Gastrocnemius medialis (tissue), 4 donors: Measurements from ENCODE around the gene GADD45GIP1. TPM values are rescaled to one million over a fixed set of nuclear protein-coding genes. Genes with fewer than 3 reads are reported as not detected.
"Not testable (repeated sequence)": the region's sequence is repeated elsewhere in the genome, so short reads cannot be mapped to it uniquely, and the experiment has no call there.

ENCODE experiments used
- ATAC-seq, 2 donors: fragments of 150-250 bp; one replicate each; pipeline ENCODE4 v1.9.1; 2016
- DNase-seq, 2 donors: peaks; one replicate each; pipeline ENCODE4 v3.0.0-alpha.2; 2019
- H3K27ac ChIP-seq, 4 donors: fragments of 200-600 bp; sonication (generic); 1 replicate in 1 of 4; 2 replicates in 3 of 4; pipeline ENCODE4 v1.5.1; 2016 to 2018; ENCODE audit warnings: mild to moderate bottlenecking in 2 of 4, moderate library complexity in 1 of 4
- H3K27me3 ChIP-seq, 3 donors: fragments of 200-600 bp; sonication (generic) in 2 of 3; 1 replicate in 1 of 3; 2 replicates in 2 of 3; pipeline versions ENCODE4 v1.5.1 to v1.6.0; 2016 to 2019; ENCODE audit warnings: mild to moderate bottlenecking in 1 of 3, moderate library complexity in 1 of 3
- H3K36me3 ChIP-seq, 2 donors: fragments of 200-600 bp; sonication (generic) in 1 of 2; one replicate each; pipeline ENCODE4 v1.5.1; 2017 to 2018
- H3K4me1 ChIP-seq, 2 donors: fragments of 200-600 bp; sonication (generic) in 1 of 2; one replicate each; pipeline ENCODE4 v1.5.1; 2016 to 2017; ENCODE audit warnings: mild to moderate bottlenecking in 2 of 2
- H3K4me3 ChIP-seq, 4 donors: fragments of 200-600 bp; sonication (generic) in 3 of 4; 1 replicate in 1 of 4; 2 replicates in 3 of 4; pipeline ENCODE4 v1.5.1; 2016 to 2019; ENCODE audit warnings: mild to moderate bottlenecking in 2 of 4
- H3K9me3 ChIP-seq, 3 donors: fragments of 200-600 bp; sonication (generic) in 2 of 3; 1 replicate in 1 of 3; 2 replicates in 2 of 3; pipeline ENCODE4 v1.5.1; 2016 to 2019
- POLR2A ChIP-seq, 2 donors: fragments of 450-650 bp; IDR thresholded peaks; one replicate each; pipeline ENCODE4 v1.6.1; 2017; ENCODE audit warnings: antibody characterized with exemption in 2 of 2, mild to moderate bottlenecking in 2 of 2, moderate library complexity in 2 of 2
- in situ Hi-C, 4 donors: fragments of 200-750 bp; cut with MboI; loops; one replicate each; pipeline versions ENCODE4 v1.15.0 to v1.8.0; 2017; ENCODE audit warnings: low sequenced_read_pairs in 4 of 4
- intact Hi-C: fragments of 100-400 bp; cut with DNase I; formaldehyde crosslinking; loops from one replicate; pipeline ENCODE4 v1.15.1; 2023; ENCODE audit warnings: low total_unique reads
- total RNA-seq, 4 donors: library from RNA; depleted of rRNA; stranded (reverse); fragments of >200 nt; gene quantifications; one replicate each; pipeline versions ENCODE4 v1.1.0 to v1.2.3, GENCODE V29; 2016
- TF ChIP-seq, protein P1 (sequence below), 5 experiments: fragments of 450-650 bp in 3 of 5; fragments of 200-600 bp in 2 of 5; sonication (generic) in 2 of 5; IDR thresholded peaks in 4 of 5; conservative IDR thresholded peaks in 1 of 5; 1 replicate in 4 of 5; 2 replicates in 1 of 5; pipeline ENCODE4 v1.5.1; 2016 to 2019; ENCODE audit warnings: antibody characterized with exemption in 5 of 5, mild to moderate bottlenecking in 3 of 5, moderate library complexity in 3 of 5

Gene GADD45GIP1
- total RNA-seq, 4 donors from 2014 or later = 50.7 to 71.0 (median 61.4) TPM

DNA sequence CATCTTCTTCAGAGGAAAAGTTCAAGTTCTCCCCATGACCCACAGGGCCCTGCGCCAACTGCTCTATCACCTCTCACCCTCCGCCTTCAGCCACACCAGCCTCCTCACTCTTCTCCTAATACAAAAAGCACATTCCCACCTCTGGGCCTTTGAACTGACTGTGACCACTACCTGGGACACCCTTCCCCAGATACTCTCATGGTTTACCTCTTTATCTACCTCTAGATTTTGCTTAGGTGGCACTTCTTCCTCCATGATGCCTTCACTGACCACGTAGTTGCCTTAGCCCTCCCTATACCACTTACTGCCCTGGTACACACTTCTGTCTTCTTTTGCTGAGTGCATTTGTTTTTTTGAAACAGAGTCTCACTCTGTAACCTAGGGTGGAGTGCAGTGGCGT lies 34.1 kb downstream of the GADD45GIP1 start:
- DNase-seq (no peak), ATAC-seq (no peak)
- TF ChIP-seq POLR2A (IDR thresholded peaks at IDR 0.05) = no peak
- TF ChIP-seq, protein P1, sequence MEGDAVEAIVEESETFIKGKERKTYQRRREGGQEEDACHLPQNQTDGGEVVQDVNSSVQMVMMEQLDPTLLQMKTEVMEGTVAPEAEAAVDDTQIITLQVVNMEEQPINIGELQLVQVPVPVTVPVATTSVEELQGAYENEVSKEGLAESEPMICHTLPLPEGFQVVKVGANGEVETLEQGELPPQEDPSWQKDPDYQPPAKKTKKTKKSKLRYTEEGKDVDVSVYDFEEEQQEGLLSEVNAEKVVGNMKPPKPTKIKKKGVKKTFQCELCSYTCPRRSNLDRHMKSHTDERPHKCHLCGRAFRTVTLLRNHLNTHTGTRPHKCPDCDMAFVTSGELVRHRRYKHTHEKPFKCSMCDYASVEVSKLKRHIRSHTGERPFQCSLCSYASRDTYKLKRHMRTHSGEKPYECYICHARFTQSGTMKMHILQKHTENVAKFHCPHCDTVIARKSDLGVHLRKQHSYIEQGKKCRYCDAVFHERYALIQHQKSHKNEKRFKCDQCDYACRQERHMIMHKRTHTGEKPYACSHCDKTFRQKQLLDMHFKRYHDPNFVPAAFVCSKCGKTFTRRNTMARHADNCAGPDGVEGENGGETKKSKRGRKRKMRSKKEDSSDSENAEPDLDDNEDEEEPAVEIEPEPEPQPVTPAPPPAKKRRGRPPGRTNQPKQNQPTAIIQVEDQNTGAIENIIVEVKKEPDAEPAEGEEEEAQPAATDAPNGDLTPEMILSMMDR (IDR thresholded peaks at IDR 0.05 in 4 of 5, conservative IDR thresholded peaks at IDR 0.05 in 1 of 5) = no peak
- H3K4me1 ChIP-seq = peaks cover 4% of the 10 kb centered on the region in 2 donors
- intact Hi-C loops = no loop called here
- H3K27ac ChIP-seq = no peak overlapping the region
- peaks cover 0 to 54% of the 10 kb centered on the region in 2 donors for H3K36me3 ChIP-seq
- no peak overlapping the region for H3K4me3 ChIP-seq
- no peaks in the 10 kb centered on the region for H3K9me3 ChIP-seq
- H3K27me3 ChIP-seq = no peaks in the 10 kb centered on the region
- in situ Hi-C loops = no loop called here

DNA sequence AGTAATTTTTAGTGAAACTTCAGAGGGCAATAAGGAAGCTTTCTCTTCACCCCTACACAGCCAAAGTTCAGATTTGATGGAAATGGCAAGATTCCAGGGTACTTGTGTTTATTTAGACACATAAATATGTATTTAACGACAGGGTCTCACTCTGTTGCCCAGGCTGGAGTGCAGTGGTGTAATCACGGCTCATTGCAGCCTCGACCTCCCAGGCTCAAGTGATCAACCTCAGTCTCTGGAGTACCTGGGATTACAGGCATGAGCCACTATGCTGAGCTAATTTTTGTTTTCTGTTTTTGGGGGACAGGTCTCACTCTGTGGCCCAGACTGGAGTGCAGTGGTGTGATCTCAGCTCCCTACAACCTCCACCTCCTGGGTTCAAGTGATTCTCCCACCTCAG lies 36.0 kb downstream of the GADD45GIP1 start:
- H3K4me3 ChIP-seq = no peak overlapping the region
- no peak for ATAC-seq
- no peaks in the 10 kb centered on the region for H3K27me3 ChIP-seq
- H3K4me1 ChIP-seq = peaks cover 4% of the 10 kb centered on the region in 2 donors
- intact Hi-C loops (no loop called here), in situ Hi-C loops (no loop called here)
- DNase-seq = no peak
- no peak overlapping the region for H3K27ac ChIP-seq
- TF ChIP-seq, protein P1 (IDR thresholded peaks at IDR 0.05 in 4 of 5, conservative IDR thresholded peaks at IDR 0.05 in 1 of 5) = no peak
- no peak for TF ChIP-seq POLR2A (IDR thresholded peaks at IDR 0.05)
- H3K36me3 ChIP-seq = peaks cover 0 to 40% of the 10 kb centered on the region in 2 donors
- H3K9me3 ChIP-seq = no peaks in the 10 kb centered on the region

DNA sequence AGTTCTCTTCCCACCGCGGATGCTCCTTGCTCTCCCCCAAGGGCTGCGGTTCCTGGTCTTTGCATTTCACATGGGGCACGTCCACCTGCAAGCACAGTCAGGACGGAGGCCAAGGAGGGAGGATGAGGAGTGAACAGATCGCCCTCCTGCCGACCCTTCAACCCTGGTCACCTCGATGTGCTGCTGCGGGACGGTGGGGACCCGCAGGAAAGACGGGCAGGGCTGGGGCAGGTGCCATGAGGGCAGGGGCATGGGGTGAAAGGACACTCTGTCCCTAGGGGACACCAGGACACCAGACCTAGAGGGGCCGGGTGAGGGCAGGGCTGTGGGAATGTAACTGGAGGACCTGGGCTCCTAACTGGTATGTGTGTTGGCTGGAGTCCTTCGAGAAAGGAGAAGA lies 38.8 kb downstream of the GADD45GIP1 start:
- Histone ChIP-seq H3K27ac (no peak overlapping the region), H3K36me3 (peaks cover 0 to 12% of the 10 kb centered on the region in 2 donors), H3K9me3 (no peaks in the 10 kb centered on the region), H3K27me3 (no peaks in the 10 kb centered on the region), H3K4me3 (no peak overlapping the region), H3K4me1 (peaks cover 6 to 9% of the 10 kb centered on the region in 2 donors)
- in situ Hi-C loops (no loop called here), intact Hi-C loops (loop anchor here (2.0 kb wide), 1 partner anchor 15 kb away; the partner anchor contains the start of gene FARSA)
- TF ChIP-seq, protein P1 (IDR thresholded peaks at IDR 0.05 in 4 of 5, conservative IDR thresholded peaks at IDR 0.05 in 1 of 5) = no peak
- TF ChIP-seq POLR2A (IDR thresholded peaks at IDR 0.05) = no peak
- ATAC-seq (no peak), DNase-seq (no peak)

DNA sequence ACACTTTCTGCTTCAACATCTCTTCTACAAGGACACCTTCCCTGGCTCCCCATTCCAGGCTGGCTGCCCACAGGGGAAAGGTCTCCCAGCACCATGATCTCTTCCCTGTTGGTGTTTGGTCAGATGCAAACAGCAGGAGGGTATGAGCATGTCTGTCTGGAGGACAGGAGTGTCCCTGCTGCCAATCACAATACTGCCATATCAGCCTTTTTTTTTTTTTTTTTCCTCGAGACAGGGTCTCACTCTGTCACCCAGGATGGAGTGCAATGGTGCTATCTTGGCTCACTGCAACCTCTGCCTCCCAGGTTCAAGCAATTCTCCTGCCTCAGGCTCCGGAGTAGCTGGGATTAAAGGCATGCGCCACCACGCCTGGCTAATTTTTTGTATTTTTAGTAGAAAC lies 41.2 kb downstream of the GADD45GIP1 start:
- H3K36me3 ChIP-seq, ATAC-seq, intact Hi-C loops, H3K27ac ChIP-seq, H3K27me3 ChIP-seq, H3K9me3 ChIP-seq, H3K4me3 ChIP-seq, in situ Hi-C loops, DNase-seq: not testable (repeated sequence)
- peaks cover 16 to 18% of the 10 kb centered on the region in 2 donors for H3K4me1 ChIP-seq

DNA sequence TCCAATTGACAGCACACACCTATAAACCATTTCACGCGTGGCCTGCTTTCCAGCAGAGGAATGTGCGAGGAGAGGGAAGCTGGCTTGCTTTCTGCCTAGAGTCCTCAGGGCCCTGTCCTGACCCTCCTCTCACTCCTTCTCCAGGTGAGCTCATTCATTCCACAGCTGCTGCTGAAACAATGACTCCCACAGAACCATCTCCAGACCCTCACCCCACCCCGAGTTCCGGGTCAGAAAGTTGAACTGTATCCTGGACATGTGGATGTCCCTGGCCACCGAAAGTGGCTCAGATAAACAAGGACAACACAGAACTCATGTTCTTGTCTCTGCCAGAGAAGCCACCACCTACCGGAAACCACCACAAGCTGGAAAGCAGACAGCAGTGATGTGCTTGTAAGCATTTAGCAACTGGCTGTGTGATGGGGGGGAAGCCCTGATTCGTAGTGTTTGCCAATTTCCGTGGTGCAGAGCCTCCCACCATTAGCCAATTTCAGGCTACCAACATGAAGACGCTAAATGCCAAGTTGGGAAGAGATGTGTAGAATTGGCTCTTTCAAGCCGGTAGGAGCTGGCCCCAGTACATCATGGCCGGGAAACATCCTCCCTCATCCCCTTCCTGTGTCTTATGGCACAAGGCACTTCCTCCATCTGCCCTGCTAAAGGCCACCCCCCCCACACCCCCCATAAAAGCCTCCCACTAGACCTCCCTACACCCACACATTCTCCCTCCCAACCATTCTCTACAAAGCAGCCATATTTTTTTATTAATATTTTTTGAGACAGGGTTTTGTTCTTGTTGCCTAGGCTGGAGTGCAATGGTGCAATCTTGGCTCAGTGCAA lies 43.0 kb downstream of the GADD45GIP1 start:
- peak in 1 of 2 donors; percentile 48 for ATAC-seq
- intact Hi-C loops = no loop called here
- Histone ChIP-seq H3K9me3 (no peaks in the 10 kb centered on the region), H3K4me3 (no peak overlapping the region), H3K4me1 (peaks cover 16 to 18% of the 10 kb centered on the region in 2 donors), H3K36me3 (no peaks in the 10 kb centered on the region), H3K27me3 (no peaks in the 10 kb centered on the region), H3K27ac (peak overlapping the region in 3 of 4 donors; percentile 66 to 71 (median 67))
- peak in 1 of 2 donors; percentile 28 for DNase-seq
- in situ Hi-C loops = no loop called here
- no peak for TF ChIP-seq POLR2A (IDR thresholded peaks at IDR 0.05)
- TF ChIP-seq, protein P1 (IDR thresholded peaks at IDR 0.05 in 4 of 5, conservative IDR thresholded peaks at IDR 0.05 in 1 of 5) = no peak
